Motor neuron (in vitro differentiated cells): ENCODE results near the gene PPP1R16B. TPM values are rescaled to one million over a fixed set of nuclear protein-coding genes. Genes with fewer than 3 reads are reported as not detected.
"Not testable (repeated sequence)": the region's sequence is repeated elsewhere in the genome, so short reads cannot be mapped to it uniquely, and the experiment has no call there.

Source experiments
- ATAC-seq, 8 experiments: fragments of 200-7000 bp; cut with Tn5 transposase; replicated peaks in 6 of 8; 2 replicates each; pipeline ENCODE4 v1.8.0; 2021; ENCODE audit warnings: mild to moderate bottlenecking in 8 of 8, moderate library complexity in 8 of 8
- H3K27ac ChIP-seq, 2 donors: fragments of 250-450 bp; sonication (Bioruptor Pico); 2 replicates each; pipeline ENCODE4 v1.9.0; 2021; ENCODE audit warnings: antibody characterized with exemption in 2 of 2, mild to moderate bottlenecking in 2 of 2, moderate library complexity in 1 of 2
- H3K4me1 ChIP-seq, 2 donors: fragments of 250-450 bp; sonication (Bioruptor Pico); replicated peaks in 1 of 2; 2 replicates each; pipeline ENCODE4 v1.6.1; 2021; ENCODE audit warnings: antibody characterized with exemption in 2 of 2, mild to moderate bottlenecking in 2 of 2, moderate library complexity in 1 of 2
- H3K4me3 ChIP-seq, 5 donors: fragments of 250-450 bp; sonication (Bioruptor Pico); 2 replicates each; pipeline ENCODE4 v1.9.0; 2021; ENCODE audit warnings: antibody characterized with exemption in 5 of 5, mild to moderate bottlenecking in 5 of 5, moderate library complexity in 4 of 5
- WGBS, 10 experiments: fragments of 450-650 bp; shearing (Covaris generic); methylation state at CpG; one replicate each; pipeline ENCODE4 v1.0.0; 2022; 5-methylcytosine and 5-hydroxymethylcytosine counted together
- in situ Hi-C, 9 experiments: fragments of 400-800 bp; cut with MboI; loops; one replicate each; pipeline ENCODE4 v1.15.0; 2021; ENCODE audit warnings: low sequenced_read_pairs in 9 of 9, low pct_unique_long_range_greater_than_20kb in 2 of 9; ENCODE audit not compliant: unreplicated experiment in 9 of 9
- total RNA-seq, 8 experiments: library from RNA; unstranded; fragments of 300-600 nt; gene quantifications; 2 replicates each; pipeline versions ENCODE4 v1.2.3 to v1.2.4, GENCODE V29; 2022

The PPP1R16B gene
- total RNA-seq, 8 experiments from 2014 or later = 0.14 to 3.7 (median 2.6) TPM

GRCh38 chr20:38952153-38952552 lies 146.7 kb downstream of the PPP1R16B start:
- in situ Hi-C loops = no loop called here
- 82 to 100% (median 98%) methylated on average over 1 to 6 of the region's 6 CpGs; no CpG with 5 or more reads in 1 of the 10 experiments for WGBS, 10 experiments
- no peak for ATAC-seq

GRCh38 chr20:38953630-38954340 lies 148.3 kb downstream of the PPP1R16B start:
- in situ Hi-C loops = no loop called here
- WGBS, 10 experiments = 86 to 100% (median 94%) methylated on average over 2 to 8 of the region's 8 CpGs; no CpG with 5 or more reads in 2 of the 10 experiments
- ATAC-seq = peak in 1 of 8 experiments; percentile 38
- Histone ChIP-seq H3K27ac (no peak overlapping the region), H3K4me3 (no peak overlapping the region), H3K4me1 (peaks cover 0 to 10% of the 10 kb centered on the region in 2 donors)

More at GRCh38 chr20:38952153-38952552, 146.7 kb downstream of the PPP1R16B start:
- Histone ChIP-seq H3K4me3 (no peak overlapping the region), H3K4me1 (peaks cover 0 to 14% of the 10 kb centered on the region in 2 donors), H3K27ac (no peak overlapping the region)

GRCh38 chr20:38957235-38957876 lies 151.9 kb downstream of the PPP1R16B start:
- in situ Hi-C loops = no loop called here
- WGBS, 10 experiments = 80 to 100% (median 93%) methylated on average over 1 to 5 of the region's 5 CpGs; no CpG with 5 or more reads in 1 of the 10 experiments
- no peak for ATAC-seq
- Histone ChIP-seq H3K4me3 (no peak overlapping the region), H3K27ac (no peak overlapping the region), H3K4me1 (peaks cover 3 to 16% of the 10 kb centered on the region in 2 donors)

GRCh38 chr20:38957915-38958485 lies 152.5 kb downstream of the PPP1R16B start:
- no peak overlapping the region for H3K27ac ChIP-seq
- in situ Hi-C loops = no loop called here
- no peak for ATAC-seq
- 67 to 96% (median 81%) methylated on average over 1 to 5 of the region's 8 CpGs; no CpG with 5 or more reads in 3 of the 10 experiments for WGBS, 10 experiments
- H3K4me1 ChIP-seq = peaks cover 3 to 13% of the 10 kb centered on the region in 2 donors
- H3K4me3 ChIP-seq = no peak overlapping the region

- not testable (repeated sequence) for ATAC-seq
These were observed 154.7 kb downstream of the PPP1R16B start for GRCh38 chr20:38960187-38960687.

GRCh38 chr20:38961530-38962043 lies 156.1 kb downstream of the PPP1R16B start:
- Histone ChIP-seq H3K27ac (peak overlapping the region; percentile 46 to 70), H3K4me3 (peak overlapping the region; percentile 77 to 97 (median 80)), H3K4me1 (peaks cover 3 to 10% of the 10 kb centered on the region in 2 donors)
- in situ Hi-C loops = no loop called here
- WGBS, 10 experiments = 6 to 33% (median 15%) methylated on average over 2 to 15 of the region's 16 CpGs; no CpG with 5 or more reads in 1 of the 10 experiments
- ATAC-seq = peak in 1 of 8 experiments; percentile 3

More at GRCh38 chr20:38960187-38960687, 154.7 kb downstream of the PPP1R16B start:
- in situ Hi-C loops, H3K4me3 ChIP-seq, H3K27ac ChIP-seq: not testable (repeated sequence)
- 70 to 100% (median 93%) methylated on average over 1 to 8 of the region's 9 CpGs; no CpG with 5 or more reads in 1 of the 10 experiments for WGBS, 10 experiments
- H3K4me1 ChIP-seq = peaks cover 3 to 10% of the 10 kb centered on the region in 2 donors

- Histone ChIP-seq H3K4me3 (peak within 1 kb of the TSS; percentile 77 to 97 (median 80)), H3K27ac (peak within 1 kb of the TSS; percentile 82 to 86), H3K4me1 (peaks cover 3 to 10% of the 10 kb centered on the region in 2 donors)
- WGBS, 10 experiments = 0 to 1% (median 0%) methylated on average over 2 to 25 of the region's 70 CpGs; no CpG with 5 or more reads in 2 of the 10 experiments
- in situ Hi-C loops = no loop called here
- ATAC-seq = peak; percentile 96 to 98 (median 97)
These were observed 156.8 kb downstream of the PPP1R16B start, which contains the start of gene DHX35 for GRCh38 chr20:38962044-38962927. Gene DHX35 (plus strand): TSS chr20:38962344. CDS start chr20:38962368, 24 bp downstream.

- no peak for ATAC-seq
- in situ Hi-C loops = no loop called here
- 0 to 32% (median 3%) methylated on average over 2 to 5 of the region's 5 CpGs for WGBS, 10 experiments
- peak overlapping the region; percentile 77 to 97 (median 80) for H3K4me3 ChIP-seq
- peak overlapping the region in 1 of 2 donors; percentile 82 for H3K27ac ChIP-seq
- peaks cover 3 to 10% of the 10 kb centered on the region in 2 donors for H3K4me1 ChIP-seq
These were observed 157.5 kb downstream of the PPP1R16B start for GRCh38 chr20:38962928-38963401.

- no peak overlapping the region for H3K27ac ChIP-seq
- H3K4me3 ChIP-seq = no peak overlapping the region
- peaks cover 3 to 10% of the 10 kb centered on the region in 2 donors for H3K4me1 ChIP-seq
- in situ Hi-C loops = no loop called here
- ATAC-seq = no peak
These were observed 158.2 kb downstream of the PPP1R16B start for GRCh38 chr20:38963745-38964144.

GRCh38 chr20:38965264-38965663 lies 159.8 kb downstream of the PPP1R16B start:
- ATAC-seq = no peak
- peaks cover 3 to 10% of the 10 kb centered on the region in 2 donors for H3K4me1 ChIP-seq
- H3K4me3 ChIP-seq = no peak overlapping the region
- in situ Hi-C loops = no loop called here
- H3K27ac ChIP-seq = no peak overlapping the region

GRCh38 chr20:38968090-38968489 lies 162.6 kb downstream of the PPP1R16B start:
- WGBS, 10 experiments = 60 to 100% (median 85%) methylated on average over 1 to 2 of the region's 6 CpGs; no CpG with 5 or more reads in 6 of the 10 experiments
- Histone ChIP-seq H3K27ac (no peak overlapping the region), H3K4me3 (no peak overlapping the region), H3K4me1 (peaks cover 0 to 3% of the 10 kb centered on the region in 2 donors)
- in situ Hi-C loops = no loop called here
- ATAC-seq = no peak

- Histone ChIP-seq H3K4me1 (no peaks in the 10 kb centered on the region), H3K27ac (no peak overlapping the region), H3K4me3 (no peak overlapping the region)
- WGBS, 10 experiments = 68 to 100% (median 91%) methylated on average over 1 to 4 of the region's 4 CpGs; no CpG with 5 or more reads in 4 of the 10 experiments
- ATAC-seq = no peak
- in situ Hi-C loops = no loop called here
These were observed 164.2 kb downstream of the PPP1R16B start for GRCh38 chr20:38969708-38970107.
